GM21381 (cell line): ENCODE measurements around the gene TECPR2.

ENCODE experiments used
- ATAC-seq: cut with Tn5 transposase; IDR thresholded peaks from one replicate; pipeline ENCODE4 v1.9.1; 2021; ENCODE audit warnings: mild to moderate bottlenecking, moderate library complexity; ENCODE audit not compliant: unreplicated experiment

The TECPR2 gene

GRCh38 chr14:102505775-102506625 is 143.3 kb downstream of the TECPR2 start:
- no peak for ATAC-seq

DNA sequence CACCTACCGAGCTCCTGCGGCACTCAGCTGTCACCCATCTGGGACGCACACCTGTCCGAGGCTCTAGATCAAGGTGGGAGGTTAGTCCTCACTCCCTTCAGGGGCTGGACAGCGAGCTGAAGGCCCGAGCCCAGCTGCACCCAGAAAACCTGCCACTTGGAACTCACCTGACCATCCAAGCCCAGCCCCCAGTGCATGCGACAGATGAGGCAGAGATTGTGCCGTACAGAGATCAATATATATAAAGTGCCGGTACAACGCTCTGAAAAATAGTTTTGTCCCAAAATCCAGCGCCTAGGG is 143.8 kb downstream of the TECPR2 start:
- ATAC-seq: no peak

- no peak for ATAC-seq
These were observed 144.5 kb downstream of the TECPR2 start for GRCh38 chr14:102507081-102507856.

DNA sequence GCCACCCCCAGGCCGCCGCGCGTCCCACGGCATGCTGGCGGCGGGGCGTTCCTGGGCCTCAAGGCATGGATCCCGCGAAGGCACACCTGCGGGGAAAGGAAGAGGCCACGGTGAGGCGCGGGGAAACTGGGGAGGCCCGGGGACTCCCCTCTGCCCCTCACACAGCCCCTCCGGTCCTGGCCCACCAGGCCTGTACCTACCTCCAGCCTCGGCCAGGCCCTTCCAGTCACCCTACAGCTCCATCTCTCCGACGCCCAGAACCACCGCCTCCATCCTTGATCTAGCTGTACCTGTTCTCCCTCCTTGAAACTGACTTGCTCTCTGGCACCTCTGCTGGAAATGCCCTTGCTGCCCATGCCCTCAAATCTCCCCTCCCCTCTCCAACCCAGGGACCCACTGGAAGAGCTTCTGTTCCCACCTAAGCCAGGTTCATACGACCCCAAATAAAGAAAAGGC is 145.1 kb downstream of the TECPR2 start:
- ATAC-seq: no peak

- ATAC-seq: no peak
These were observed 145.7 kb downstream of the TECPR2 start for GRCh38 chr14:102508410-102508773.

DNA sequence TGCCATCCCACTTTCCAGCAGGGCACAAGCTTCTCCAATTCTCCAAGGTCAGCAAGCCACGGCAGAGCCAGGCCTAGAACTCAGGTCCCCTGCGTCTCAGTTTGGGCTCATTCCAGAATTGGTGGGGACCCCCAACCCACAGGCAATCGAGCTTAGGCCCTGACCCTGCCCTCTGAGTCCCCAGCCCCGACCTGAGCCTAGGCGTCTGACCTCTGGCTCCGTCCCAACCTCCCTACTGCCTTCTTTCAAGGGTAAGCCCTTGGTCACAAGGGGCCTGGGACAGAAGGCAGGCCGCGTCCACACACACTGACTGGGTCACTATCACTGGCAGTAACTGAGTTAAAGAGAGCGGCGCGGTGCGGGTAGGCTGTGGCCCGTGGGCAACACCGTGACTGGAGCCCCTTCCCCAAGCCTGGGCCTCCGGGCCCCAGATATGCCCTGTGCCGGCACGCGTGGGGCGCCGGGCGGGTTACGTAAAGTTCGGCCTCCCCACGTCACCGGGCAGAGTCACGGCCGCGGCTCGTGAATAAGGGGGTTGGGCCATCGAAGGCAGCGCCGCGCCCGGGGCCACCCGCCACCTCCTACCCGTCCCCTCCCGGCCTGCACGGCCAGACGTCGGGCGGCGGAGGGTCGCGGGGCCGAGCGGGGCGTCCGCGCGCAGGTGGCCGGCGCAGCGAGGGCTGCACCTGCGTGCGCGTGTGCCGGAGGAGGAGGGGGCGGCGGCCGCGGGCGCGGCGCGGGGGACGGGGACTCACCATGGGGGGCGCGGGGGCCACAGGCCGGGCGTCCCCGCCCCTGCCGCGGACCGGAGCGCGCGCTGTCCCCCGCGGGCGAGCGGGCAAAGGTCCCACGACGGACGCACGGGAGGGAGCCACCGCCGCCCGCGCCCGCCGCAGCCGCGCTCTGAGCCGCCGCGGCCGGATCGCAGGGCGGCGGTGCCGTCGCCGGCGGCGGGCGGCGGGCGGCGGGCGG is 146.3 kb downstream of the TECPR2 start:
- peak; percentile 15 for ATAC-seq

GRCh38 chr14:102509746-102510615 is 147.2 kb downstream of the TECPR2 start, which contains the start of gene ANKRD9:
Gene ANKRD9, minus strand, starts transcription at chr14:102509776. Its CDS starts 1,887 bp downstream, at chr14:102507889.
- ATAC-seq: peak; percentile 80

- no peak for ATAC-seq
These were observed 148.1 kb downstream of the TECPR2 start for GRCh38 chr14:102510616-102511520.

DNA sequence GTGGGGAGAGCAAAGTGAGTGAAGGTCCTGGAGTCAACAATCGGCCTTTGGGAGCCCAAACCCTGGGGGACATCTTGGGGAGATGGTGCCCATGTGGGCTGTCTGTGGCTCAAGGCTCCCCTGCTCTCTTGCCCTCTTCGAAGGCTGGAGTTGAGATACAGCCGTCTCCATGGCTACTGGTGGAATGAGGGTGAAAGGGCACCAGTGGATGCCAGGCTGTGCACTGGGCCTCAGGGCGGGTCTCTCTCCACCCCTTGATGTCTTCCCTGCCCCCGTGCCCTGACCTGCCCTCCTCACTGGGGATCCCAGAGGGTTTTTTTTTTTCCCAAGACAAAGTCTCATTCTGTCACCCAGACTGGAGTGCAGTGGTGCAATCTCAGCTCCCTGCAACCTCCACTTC is 148.8 kb downstream of the TECPR2 start:
- no peak for ATAC-seq

- ATAC-seq: no peak
These were observed 150.1 kb downstream of the TECPR2 start for GRCh38 chr14:102512793-102513300.

DNA sequence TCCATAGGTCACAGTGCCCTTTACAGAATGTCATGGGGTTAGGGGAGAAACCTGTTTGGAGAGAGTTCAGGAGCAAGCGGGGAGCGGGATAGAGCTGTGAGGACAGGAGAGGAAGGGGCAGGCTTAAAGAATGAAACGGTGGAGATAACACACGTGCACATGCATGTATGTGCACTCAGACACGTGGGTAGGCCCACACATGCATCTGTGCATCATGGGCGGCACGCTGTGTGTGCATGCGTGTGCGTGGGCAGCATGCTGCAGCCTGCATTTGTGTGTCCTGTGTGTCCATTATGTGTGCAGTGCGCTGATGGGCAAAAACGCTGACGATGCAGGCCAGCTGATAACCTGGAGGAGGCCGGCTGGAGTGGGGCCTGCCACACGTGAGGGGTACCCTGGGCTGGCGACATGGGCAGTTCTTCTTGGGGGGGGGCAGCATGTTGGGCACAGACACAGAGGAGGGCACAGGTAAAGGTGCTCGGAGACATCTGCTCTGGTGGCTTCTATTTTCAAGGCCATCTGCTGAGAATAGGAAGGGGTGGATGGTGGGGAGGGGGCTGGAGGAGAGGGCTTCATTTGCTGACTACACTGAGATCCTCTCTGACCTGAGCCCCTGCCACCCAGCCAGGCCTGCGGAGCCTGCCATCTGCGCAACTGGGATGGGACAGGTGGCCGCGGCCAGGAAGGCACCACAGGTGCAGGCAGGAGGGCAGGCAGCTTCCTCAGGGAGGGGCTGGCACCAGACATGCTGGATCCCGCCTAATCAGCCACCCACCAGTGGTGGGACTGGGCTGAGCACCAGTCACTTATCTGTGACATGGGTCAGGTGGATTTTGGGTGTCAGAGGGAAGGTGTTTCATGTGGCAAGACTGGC is 151.4 kb downstream of the TECPR2 start:
- no peak for ATAC-seq

DNA sequence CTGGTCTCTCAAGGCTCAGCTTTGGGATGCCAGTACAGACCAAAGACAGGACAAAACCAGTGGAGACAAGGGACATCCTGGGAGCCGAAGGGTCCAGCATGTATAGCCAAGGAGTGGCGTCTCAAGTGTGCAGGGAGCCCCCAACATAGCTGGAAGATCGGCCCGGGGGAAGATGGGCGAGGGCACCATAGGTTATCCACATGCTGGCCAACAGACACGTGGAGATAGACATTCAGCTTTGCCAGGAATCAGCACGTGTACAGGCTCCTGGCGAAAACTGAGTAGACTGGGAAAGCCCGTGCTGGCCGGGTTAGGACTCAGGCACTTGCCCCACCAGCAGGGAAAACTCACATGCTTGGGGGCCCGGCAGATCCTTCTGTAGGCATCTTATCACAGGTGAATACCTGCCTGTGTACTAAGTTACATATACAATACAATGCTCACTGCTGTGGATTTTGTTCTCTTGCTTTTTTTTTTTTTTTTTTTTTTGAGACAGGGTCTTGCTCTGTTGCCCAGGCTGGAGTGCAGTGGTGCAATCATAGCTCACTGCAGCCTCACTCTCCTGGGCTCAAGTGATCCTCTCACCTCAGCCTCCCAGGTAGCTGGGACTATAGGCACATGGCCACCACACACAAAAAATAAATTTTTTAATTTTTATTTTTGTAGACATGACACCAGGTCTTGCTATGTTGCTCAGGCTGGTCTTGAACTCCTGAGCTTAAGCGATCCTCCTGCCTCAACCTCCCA is 152.4 kb downstream of the TECPR2 start:
- ATAC-seq: no peak

DNA sequence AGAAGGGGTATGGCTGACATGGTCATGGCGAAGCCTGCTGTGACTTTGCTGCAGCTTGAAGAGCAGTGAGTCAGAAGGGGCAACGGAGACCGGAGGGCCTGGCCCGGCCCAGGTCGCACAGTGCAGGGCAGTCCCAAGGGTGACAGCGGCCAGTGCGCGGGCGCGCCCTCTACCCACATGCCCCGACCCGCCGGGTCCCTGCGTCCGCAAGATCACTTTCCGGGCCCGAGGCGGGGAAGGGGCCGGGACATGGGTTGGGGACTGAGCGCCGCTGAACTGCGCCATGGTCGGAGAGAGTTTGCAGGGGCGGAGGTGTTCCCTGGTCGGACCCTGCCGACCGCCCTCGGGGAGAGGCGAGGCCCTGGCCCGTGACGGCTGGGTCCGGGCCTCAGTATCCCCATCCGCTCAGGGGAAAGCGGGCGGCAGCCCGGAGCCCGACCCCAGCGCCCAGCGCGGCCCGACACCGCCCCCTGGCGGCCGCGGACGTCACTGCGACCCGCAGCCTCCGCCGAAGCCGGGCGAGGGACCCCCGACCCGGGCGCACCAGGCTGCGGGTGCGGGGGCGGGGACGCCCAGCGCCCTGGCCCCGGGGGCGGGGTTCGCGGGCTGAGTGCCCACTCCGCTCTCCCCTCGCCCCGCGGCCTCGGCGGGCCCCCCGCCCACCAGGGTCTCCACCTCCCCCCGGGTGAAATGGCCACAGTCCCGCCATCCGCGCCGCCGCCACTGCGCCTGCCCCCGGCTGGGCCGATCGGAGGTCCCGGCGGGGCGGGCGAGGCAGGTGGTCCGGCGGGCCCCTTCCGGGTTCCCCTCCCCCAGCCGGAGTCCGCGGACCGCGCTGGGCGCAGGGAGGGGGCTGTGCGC is 154.0 kb downstream of the TECPR2 start:
- ATAC-seq: peak; percentile 69

DNA sequence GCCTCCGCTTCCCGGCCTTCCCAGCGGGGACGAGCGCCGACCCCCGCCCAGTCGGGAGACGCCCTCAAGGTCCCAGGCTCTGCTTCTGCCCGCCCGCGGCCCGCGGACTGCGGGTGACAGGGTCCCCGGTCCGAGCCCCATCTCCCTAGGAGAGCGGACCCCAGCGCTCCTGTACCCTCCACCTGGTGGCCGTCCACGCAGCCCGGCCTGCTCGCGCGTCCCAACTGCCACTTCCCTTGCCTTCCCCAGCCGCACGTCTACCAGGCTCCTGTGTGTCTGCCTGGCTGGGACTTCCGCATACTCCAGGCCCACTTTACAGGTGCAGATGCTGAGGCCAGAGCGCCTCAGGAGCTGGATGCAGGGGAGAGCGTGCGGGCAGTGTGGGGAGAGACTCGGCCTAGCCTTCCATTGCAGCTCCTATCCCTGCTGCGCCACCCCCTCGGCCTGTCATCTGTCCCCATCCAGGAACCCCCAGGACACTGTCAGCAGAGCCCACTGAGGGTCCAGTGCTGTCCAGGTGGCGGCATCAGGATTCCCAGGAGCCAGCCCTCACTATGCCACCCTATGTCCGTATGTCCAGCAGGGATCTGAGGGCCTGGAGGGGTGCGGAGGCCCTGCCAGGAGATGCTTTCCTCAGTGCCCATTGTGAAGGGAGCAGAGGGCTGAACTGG is 154.8 kb downstream of the TECPR2 start:
- no peak for ATAC-seq

DNA sequence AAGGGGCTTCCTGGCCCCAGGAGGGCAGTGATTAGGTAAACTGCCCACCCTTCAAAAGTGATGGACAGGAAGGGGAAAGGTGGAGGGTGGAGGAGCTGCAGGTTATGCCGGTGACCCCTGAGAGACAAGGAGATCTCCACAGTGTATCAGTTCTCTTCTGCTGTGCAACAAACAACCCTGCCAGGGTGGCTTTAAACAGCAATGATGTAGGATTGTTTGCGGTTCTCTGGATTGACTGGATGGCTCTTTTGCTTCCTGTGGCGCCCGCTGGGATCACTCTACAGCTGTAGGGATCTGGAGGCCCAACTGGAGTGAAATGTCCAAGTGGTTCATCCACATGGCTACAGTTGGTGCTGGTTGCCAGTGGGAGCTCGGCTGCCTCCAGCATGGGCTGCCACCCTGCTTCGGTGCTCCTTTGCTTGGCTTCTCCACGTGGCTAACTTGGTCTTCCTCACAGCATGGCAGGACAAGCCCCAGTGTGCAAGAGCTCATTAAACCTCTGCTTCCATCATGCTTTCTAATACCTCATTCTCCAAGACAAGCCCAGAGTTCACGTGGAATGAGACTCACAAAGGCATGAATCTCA is 155.4 kb downstream of the TECPR2 start:
- ATAC-seq: no peak
